ENCODE measurements around the gene DZANK1.
"Not testable (repeated sequence)": the region's sequence is repeated elsewhere in the genome, so short reads cannot be mapped to it uniquely, and the experiment has no call there.

The DZANK1 gene

DNA sequence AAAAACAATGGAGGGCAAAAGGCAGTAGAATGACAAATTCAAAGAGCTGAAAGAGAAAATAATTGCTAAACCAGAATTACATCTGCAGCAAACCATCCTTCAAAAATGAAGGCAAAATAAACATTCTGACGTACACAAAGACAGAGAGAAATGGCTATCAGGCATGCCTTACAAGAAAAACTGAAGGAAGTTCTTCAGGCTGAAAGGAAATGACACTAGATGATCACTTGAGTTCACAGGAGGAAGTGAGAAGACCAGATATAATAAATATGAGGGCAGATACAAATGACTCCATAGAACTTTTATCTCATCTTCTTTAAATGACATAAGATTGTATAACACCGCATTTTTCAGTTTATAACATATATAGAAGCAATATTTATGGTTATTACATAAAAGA, 30.0 kb downstream of the DZANK1 start:
- DNase-seq, result peak in 1 of 2 donors; percentile 20

DNA sequence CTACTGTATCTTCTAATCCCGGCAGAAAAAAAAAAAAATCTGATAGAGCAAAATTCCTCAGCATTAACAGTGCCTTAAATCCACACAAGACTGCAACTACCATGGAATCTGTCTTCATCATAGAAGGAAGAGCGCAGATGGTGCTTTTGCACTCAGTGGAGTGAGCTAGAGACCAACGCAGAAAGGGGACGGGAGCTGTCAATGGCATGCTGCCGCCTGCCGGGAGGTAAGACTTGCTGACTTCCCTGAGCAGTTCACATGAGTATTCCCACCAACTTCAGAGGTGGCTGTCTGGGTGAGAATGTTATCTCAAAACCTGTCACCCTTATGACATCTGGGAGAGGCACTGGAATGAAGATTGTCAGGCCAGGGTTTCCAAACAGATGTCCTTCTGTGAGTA, 35.6 kb downstream of the DZANK1 start:
- DNase-seq, result no peak

DNA sequence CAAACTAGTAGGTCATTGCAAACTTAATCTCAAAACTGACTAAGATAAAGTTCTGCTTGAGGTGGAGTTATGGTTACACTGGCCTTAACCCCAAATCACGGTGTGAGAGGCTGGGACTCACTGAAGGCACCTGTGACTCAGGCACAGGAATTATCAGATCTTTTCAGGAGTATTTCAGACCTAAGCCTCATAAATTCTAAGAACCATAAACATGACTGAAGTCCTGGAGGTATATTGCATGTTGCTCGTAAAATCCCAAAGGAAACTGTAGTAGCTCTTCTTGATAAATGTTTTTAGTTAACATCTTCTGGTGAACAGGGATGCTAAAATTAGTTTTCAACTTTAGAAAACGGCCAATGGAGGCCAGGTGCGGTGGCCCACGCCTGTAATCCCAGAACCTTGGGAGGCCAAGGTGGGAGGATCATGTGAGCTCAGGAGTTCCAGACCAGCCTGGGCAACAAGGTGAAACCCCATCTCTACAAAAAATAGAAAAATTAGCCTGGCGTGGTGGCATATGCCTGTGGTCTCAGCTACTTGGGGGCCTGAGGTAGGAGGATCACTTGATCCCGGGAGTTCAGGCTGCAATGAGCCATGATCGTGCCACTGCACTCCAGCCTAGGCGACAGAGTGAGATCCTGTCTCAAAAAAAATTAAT, 36.5 kb downstream of the DZANK1 start:
- no peak for DNase-seq

DNA sequence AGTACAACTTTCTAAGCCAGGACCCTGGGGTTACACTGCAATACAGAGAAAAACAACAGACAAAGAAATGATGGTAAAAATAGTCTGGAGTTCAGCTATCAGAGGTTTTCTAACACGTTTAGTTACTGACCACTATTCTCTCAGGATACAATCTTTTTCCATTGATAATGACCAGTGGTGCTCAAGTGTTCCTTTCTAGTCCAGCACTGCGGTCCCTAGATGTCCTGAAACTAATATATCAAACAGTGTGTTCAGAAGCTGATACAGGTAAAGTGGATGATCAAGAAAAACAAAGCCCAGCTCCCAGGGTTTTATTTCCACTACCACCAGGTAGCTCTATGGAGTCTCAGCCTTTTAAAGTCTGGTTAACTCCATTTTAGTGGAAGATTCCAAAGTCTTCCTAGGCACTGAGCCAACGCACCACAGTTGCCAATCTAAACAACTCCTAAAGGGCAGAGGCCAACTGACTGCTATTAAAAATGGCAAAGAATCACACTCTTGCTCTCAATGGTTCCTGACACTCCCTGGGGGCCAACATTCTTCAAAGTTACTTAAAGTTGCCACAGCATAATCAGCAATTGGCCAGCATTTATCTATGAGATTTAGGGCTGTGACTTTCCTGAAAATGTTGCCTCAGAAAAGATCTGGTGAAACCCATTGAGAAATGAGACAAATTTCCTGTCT, 38.2 kb downstream of the DZANK1 start:
- no peak for DNase-seq

- DNase-seq, result no peak
Measured at GRCh38 chr20:18427214-18427613, 39.6 kb downstream of the DZANK1 start.

- DNase-seq, result no peak
Measured at GRCh38 chr20:18421608-18422007, 45.2 kb downstream of the DZANK1 start.

GRCh38 chr20:18416486-18416885, 50.3 kb downstream of the DZANK1 start:
- DNase-seq, result no peak

- no peak for DNase-seq
Measured at GRCh38 chr20:18414140-18414539, 52.7 kb downstream of the DZANK1 start.

GRCh38 chr20:18412221-18412901, 54.5 kb downstream of the DZANK1 start:
- DNase-seq, result peak; percentile 29 to 46

DNA sequence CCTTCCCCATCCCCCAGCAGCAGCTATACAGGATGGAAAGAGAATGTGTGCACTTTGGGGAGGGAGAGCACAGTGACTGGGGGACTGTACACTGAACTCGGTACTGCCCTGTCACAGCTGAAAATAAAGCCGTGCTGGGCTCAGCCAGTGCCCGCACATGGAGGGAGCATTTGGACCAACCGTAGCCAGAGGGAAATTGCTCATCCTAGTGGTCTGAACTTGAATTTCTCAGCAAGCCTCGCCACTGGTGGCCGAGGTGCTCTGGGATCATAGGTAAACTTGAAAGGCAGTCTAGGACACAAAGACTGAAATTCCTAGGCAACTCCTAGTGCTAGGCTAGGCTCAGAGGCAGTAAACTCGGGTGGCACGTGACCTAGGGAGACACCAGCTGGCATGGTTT, 61.0 kb downstream of the DZANK1 start:
- no peak for DNase-seq

DNA sequence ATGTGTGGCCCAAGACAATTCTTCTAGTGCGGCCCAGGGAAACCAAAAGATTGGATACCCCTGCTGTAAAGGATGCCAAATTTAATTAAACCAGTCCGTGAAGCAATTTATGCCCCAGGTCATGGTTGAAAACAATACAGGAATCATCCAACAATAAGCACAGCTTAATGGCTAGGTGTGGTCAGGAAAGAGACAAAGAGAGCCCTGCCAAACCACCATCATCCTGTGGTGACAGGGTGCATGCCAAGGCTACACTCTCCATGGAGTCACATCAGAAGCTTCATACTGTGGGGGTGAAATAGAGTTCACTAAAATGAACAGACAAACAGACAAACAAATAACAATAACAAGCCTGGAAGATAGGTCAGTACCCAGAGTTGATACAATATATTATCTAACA, 62.7 kb downstream of the DZANK1 start:
- DNase-seq, result no peak

- DNase-seq, result no peak
Measured at GRCh38 chr20:18403269-18403668, 63.6 kb downstream of the DZANK1 start.

- no peak for DNase-seq
Measured at GRCh38 chr20:18401305-18401704, 65.5 kb downstream of the DZANK1 start.

GRCh38 chr20:18400460-18400859, 66.4 kb downstream of the DZANK1 start:
- no peak for DNase-seq

- DNase-seq, result not testable (repeated sequence)
Measured at GRCh38 chr20:18398713-18399112, 68.1 kb downstream of the DZANK1 start.

DNA sequence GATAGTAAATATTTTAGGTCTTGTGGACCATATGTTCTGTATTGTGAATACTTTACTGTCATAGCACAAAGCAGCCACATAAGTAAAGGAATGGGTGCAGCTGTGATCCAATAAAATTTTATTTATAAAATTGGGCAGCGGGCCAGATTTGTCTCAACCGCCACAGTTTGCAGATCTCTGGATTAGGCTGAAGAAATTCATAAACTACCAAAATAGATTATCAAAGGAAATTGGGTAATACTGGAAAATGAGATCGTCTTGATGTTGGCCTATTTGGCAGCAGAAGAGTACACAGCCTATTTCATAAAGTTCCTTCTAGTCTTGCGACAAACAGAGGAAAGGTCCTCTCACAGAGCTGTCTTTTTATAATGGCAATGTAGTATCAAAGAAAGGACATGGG, 69.8 kb downstream of the DZANK1 start:
- peak; percentile 69 to 71 for DNase-seq

DNA sequence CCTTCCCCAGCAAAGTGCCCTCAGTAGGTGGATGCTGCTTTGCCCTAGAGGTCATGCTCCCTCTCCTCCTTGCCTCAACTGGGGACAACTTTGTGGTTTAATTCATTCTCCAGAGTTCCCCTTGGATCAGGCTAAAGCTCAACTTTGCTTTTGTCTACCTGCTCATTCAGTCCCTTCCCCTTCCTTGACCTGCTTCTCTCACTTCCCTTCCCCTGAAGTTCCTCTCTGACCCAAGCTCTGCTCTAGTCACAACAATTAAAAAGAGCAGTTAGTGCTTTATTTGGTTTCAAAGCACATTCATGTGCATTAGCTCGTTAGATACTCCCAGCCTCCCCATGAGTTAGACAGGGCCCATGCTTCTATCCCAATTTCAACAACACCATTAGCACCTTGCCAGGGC, 71.3 kb downstream of the DZANK1 start:
- DNase-seq, result no peak

DNA sequence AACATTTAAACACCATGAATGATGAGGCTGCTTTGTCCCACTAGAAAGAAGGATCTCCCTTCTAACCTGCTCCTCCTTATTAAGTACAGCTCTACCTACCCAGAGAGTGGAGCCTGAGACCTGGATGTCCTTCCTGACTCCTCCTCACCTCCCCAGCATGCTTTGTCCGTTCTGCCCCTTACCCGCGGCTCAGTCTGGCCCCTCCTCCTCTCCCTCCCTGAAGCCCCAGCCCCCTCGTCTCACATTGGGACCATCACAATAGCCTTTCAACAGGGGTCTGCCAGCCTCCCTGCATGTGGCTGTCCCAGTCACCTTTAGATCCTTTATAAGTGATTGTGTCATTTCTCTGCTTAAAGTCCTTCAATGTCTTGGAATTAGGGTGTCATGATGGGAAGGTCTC, 72.5 kb downstream of the DZANK1 start:
- no peak for DNase-seq

DNA sequence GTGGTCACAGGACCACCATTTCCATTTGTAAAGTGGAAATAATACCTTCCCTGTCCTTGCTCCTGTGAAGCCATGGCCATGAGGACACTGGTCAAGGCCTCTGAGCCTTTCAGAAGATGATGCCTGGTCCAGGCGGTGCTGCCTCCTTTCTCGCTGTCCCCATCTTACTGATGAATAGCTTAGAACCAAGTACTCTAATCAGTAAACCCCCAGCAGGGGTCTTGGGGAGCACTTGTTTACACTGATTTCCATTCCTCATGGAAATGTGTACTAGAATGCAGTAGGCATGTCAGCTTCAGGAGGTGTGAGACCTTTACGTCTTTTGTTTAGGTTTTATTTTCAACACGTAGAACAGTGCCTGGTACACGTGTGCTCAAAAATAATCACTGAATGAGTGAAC, 75.1 kb downstream of the DZANK1 start:
- DNase-seq, result no peak

DNA sequence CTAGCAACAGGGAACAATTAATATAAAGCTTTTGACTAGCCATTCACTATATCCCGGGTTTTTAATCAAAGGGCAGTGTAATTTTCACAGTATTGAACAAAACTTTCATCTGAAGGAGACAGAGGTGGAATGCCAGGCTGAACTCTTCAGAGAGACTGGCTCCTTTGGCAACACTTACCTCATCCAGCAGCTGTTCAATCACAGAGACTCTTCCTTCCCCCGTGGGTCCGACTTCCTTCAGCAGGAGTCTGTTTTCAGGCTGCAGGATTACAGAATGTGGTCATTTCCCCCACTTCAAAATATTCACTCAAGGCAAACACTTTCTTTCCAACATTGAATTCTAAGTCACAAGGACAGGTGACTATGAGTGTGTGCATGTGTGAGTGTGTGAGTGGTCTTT, 76.6 kb downstream of the DZANK1 start:
- no peak for DNase-seq

DNA sequence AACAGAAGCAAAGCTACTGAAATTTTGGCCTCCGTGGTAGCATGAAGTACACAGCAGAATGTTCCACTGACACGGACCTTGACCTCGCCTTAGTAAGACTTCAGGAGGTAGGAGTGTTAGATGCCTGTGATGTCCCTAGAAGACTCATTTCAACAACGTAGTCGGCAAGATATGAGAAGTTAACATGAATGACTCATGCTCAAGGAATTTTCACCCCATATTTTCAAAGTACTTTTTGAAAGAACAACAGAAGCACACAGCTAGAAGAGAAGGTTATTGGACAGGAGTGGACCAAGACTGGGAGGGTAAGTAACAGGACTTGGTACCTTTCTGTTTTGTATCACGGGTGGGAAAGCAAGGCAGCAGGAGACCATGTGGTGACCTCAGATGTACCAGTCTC, 78.0 kb downstream of the DZANK1 start:
- DNase-seq, result no peak

GRCh38 chr20:18380908-18381529, 85.8 kb downstream of the DZANK1 start:
- no peak for DNase-seq

DNA sequence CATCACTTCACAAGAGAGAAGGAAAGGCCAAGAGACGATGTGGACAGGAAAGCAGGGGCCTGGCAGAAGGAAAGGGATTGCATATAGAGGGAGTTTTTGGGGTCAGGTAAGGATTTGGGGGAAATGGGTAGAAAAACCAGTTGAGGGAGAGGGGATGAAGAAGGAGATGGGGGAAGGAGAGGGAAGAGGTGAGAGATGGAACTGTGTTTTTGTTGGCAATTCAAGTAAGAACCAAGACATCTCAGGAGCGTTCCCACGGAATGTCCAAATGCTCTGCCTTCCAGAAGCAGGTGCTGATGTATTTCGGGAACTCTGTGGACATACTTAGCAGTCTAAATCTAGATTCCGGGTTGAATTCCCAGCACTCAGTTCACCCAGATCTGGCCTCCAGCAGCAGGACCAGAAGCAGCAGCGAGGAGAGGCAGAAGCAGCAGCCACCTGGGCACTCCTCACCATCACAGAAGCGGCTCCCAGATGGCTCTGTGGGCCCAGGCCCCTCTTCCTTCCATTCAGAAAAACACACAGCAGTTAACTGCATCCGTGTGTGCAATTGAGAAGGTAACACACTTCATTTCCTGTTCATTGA, 88.8 kb downstream of the DZANK1 start:
- DNase-seq, result no peak

Measured in inflammatory macrophage treated with lipopolysaccharide for 1 hour (primary cell).